Endothelial cell of umbilical vein (primary cell): ENCODE data around the gene C19orf25. TPM values are rescaled to one million over a fixed set of nuclear protein-coding genes. Genes with fewer than 3 reads are reported as not detected.

Source experiments
- BruUV-seq: library from RNA; stranded (reverse); fragments of 400-500 nt; replicated peaks from 2 replicates; lab custom pipeline; 2021; lab: Mats Ljungman, UMichigan
- CTCF ChIA-PET: fragments of 300-600, 350-600 bp; sonication (Branson Sonifier 250); formaldehyde crosslinking; loops from one replicate; lab custom pipeline; 2021; ENCODE audit warnings: antibody characterized with exemption, inconsistent platforms; lab: Charles Lee
- POLR2A ChIA-PET: fragments of 300-600, 350-600 bp; sonication (Branson Sonifier 250); formaldehyde crosslinking; loops from one replicate; lab custom pipeline; 2021; ENCODE audit warnings: antibody characterized with exemption, inconsistent platforms; lab: Charles Lee
- DNase-seq: peaks from one replicate; pipeline ENCODE4 v3.0.0-alpha.2; 2011; ENCODE audit warnings: low read depth, low spot score
- FAIRE-seq: peaks from 2 replicates; lab custom pipeline; 2011; peaks lifted over from hg19 to GRCh38; lab: Jason Lieb, UNC
- H2AFZ ChIP-seq: 2 replicates; pipeline ENCODE4 v1.6.0; 2012; ENCODE audit warnings: low read depth, low read length, control low read depth, inconsistent platforms
- H3K27ac ChIP-seq: 2 replicates; pipeline ENCODE4 v1.5.1; 2011; ENCODE audit warnings: low read depth, mild to moderate bottlenecking, control low read depth, low read length, moderate library complexity; ENCODE audit not compliant: insufficient read depth
- H3K27me3 ChIP-seq, 2 experiments: 2 replicates each; pipeline versions ENCODE4 v1.6.0 to v1.6.1; 2011; ENCODE audit warnings: low read length in 2 of 2, mixed read lengths in 1 of 2; ENCODE audit not compliant: control insufficient read depth in 2 of 2, insufficient read depth in 2 of 2
- H3K36me3 ChIP-seq, 2 experiments: 2 replicates in 1 of 2; 3 replicates in 1 of 2; pipeline ENCODE4 v1.5.1; 2011; ENCODE audit warnings: low read length in 2 of 2, mild to moderate bottlenecking in 1 of 2, moderate library complexity in 1 of 2; ENCODE audit not compliant: control insufficient read depth in 2 of 2, insufficient read depth in 2 of 2; ENCODE audit errors: extremely low read depth in 1 of 2
- H3K4me1 ChIP-seq: 3 replicates; pipeline ENCODE4 v1.5.1; 2011; ENCODE audit warnings: mild to moderate bottlenecking, low read length; ENCODE audit not compliant: control insufficient read depth, insufficient read depth; ENCODE audit errors: extremely low read depth
- H3K4me2 ChIP-seq: 2 replicates; pipeline ENCODE4 v1.6.1; 2011; ENCODE audit warnings: low read length, control low read depth, mixed read lengths; ENCODE audit not compliant: insufficient read depth
- H3K4me3 ChIP-seq, 3 experiments: fragments of 200-600 bp in 1 of 3; sonication (generic), shearing (Covaris generic) in 1 of 3; replicated peaks in 1 of 3; 2 replicates each; pipeline ENCODE4 v1.5.1; 2011 to 2016; ENCODE audit warnings: control low read depth in 3 of 3, low read length in 3 of 3, mild to moderate bottlenecking in 2 of 3, inconsistent platforms in 1 of 3, low read depth in 1 of 3, moderate library complexity in 1 of 3; ENCODE audit not compliant: insufficient read depth in 1 of 3
- H3K79me2 ChIP-seq: 2 replicates; pipeline ENCODE4 v1.6.0; 2012; ENCODE audit warnings: low read length, inconsistent platforms; ENCODE audit not compliant: control insufficient read depth, insufficient read depth
- H3K9ac ChIP-seq: replicated peaks from 2 replicates; pipeline ENCODE3; 2011; ENCODE audit warnings: low read length, control low read depth; ENCODE audit not compliant: insufficient read depth; ENCODE audit errors: extremely low read depth
- H3K9me1 ChIP-seq: replicated peaks from 3 replicates; pipeline ENCODE4 v1.6.0; 2011; ENCODE audit warnings: mild to moderate bottlenecking, low read length; ENCODE audit not compliant: control insufficient read depth, insufficient read depth; ENCODE audit errors: extremely low read depth
- H3K9me3 ChIP-seq: replicated peaks from 2 replicates; pipeline ENCODE4 v1.5.1; 2012; ENCODE audit warnings: low read length, inconsistent platforms; ENCODE audit not compliant: control insufficient read depth, insufficient read depth
- H4K20me1 ChIP-seq: replicated peaks from 2 replicates; pipeline ENCODE3; 2011; ENCODE audit warnings: mild to moderate bottlenecking, low read length; ENCODE audit not compliant: control insufficient read depth, insufficient read depth; ENCODE audit errors: extremely low read depth
- CTCF ChIP-seq, 2 donors: IDR thresholded peaks; 1 replicate in 1 of 2; 2 replicates in 1 of 2; pipeline ENCODE4 v1.5.1; 2011; ENCODE audit warnings: low read length in 2 of 2, mild to moderate bottlenecking in 2 of 2, moderate library complexity in 2 of 2, control low read depth in 1 of 2, inconsistent platforms in 1 of 2, low read depth in 1 of 2; ENCODE audit not compliant: insufficient read depth in 1 of 2; ENCODE audit errors: extremely low read depth in 1 of 2
- EZH2 ChIP-seq: IDR thresholded peaks from 2 replicates; pipeline ENCODE4 v1.6.1; 2012; ENCODE audit warnings: borderline replicate concordance, low read depth, mild to moderate bottlenecking, moderate library complexity, low read length, inconsistent platforms; ENCODE audit not compliant: severe bottlenecking
- FOS ChIP-seq: IDR thresholded peaks from 2 replicates; pipeline ENCODE4 v1.6.1; 2011; ENCODE audit warnings: mild to moderate bottlenecking, low read length, moderate library complexity, borderline replicate concordance; ENCODE audit not compliant: insufficient read depth
- JUN ChIP-seq: IDR thresholded peaks from 2 replicates; pipeline ENCODE4 v1.6.1; 2011; ENCODE audit warnings: borderline replicate concordance, low read depth; ENCODE audit not compliant: insufficient read length, insufficient read depth
- MYC ChIP-seq: IDR thresholded peaks from one replicate; pipeline ENCODE4 v1.6.1; 2011; ENCODE audit warnings: mild to moderate bottlenecking, low read depth, low read length
- POLR2A ChIP-seq: IDR thresholded peaks from 2 replicates; pipeline ENCODE4 v1.6.1; 2012; ENCODE audit warnings: low read depth, mild to moderate bottlenecking, control low read depth, low read length
- POLR2AphosphoS5 ChIP-seq: IDR thresholded peaks from 2 replicates; pipeline ENCODE4 v1.6.1; 2012; ENCODE audit warnings: low read depth, mild to moderate bottlenecking, control low read depth, low read length, moderate library complexity; ENCODE audit not compliant: insufficient read depth
- dilution Hi-C: fragments of 300-500 bp; cut with MboI; formaldehyde crosslinking; loops from one replicate; pipeline ENCODE4 v1.15.0; 2019; ENCODE audit warnings: low sequenced_read_pairs; ENCODE audit not compliant: extremely low pct_ligation_motif_present
- intact Hi-C: fragments of 100-400 bp; cut with micrococcal nuclease; formaldehyde crosslinking; loops from one replicate; pipeline ENCODE4 v1.10.0; 2022
- polyA plus RNA-seq, 4 experiments: library from polyadenylated mRNA; depleted of rRNA in 3 of 4; stranded (reverse) in 3 of 4; unstranded in 1 of 4; fragments of >200 nt; gene quantifications; 2 replicates each; pipeline versions ENCODE4 v1.2.1 to v1.2.3, GENCODE V29; 2011 to 2012; ENCODE audit warnings: missing spikeins in 1 of 4
- total RNA-seq: library from RNA; stranded (reverse); gene quantifications from 2 replicates; pipeline ENCODE4 v1.2.3, GENCODE V29; 2021
- TF ChIP-seq, protein P1 (sequence below): IDR thresholded peaks from 2 replicates; pipeline ENCODE4 v1.6.1; 2011; ENCODE audit not compliant: insufficient read depth, insufficient read length

C19orf25 gene
- total and polyA plus RNA-seq, 2 donors (not counting 3 experiments of a cell fraction or from before 2014, with no cell fraction given): 28.0 to 34.6 TPM

DNA sequence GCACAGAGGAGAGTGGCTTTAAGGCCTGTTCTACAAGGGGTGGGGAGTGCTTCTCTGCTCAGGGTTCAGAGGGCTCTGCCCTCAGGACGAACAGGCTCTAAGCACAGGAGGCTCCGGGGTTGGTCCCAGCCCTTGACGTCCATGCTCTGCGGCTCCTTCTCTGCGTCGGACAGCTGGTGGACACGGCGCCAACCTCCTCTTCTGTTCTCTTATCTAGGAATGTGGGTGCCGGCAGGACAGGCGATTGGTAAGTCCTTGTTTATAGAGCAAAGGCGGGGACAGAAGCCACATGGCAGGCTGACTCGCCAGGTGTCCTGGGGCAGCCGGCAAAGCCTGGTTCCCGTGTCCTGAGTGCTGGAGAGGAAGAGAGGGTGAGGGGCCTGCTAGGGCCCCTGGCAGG lies 49.3 kb downstream of the C19orf25 start:
- H3K79me2 ChIP-seq: peaks cover 6% of the 10 kb centered on the region
- H3K4me1 ChIP-seq: no peaks in the 10 kb centered on the region
- CTCF ChIA-PET: no interaction called here
- H4K20me1 ChIP-seq: peaks cover 2% of the 10 kb centered on the region
- BruUV-seq: no TSS peak
- TF ChIP-seq MYC (no peak), POLR2A (no peak), EZH2 (no peak), CTCF (IDR thresholded peaks at IDR 0.05; ENCODE audit: extremely low read depth in 1 of 2, insufficient read depth in 1 of 2, low read depth in 1 of 2, low read length in 2 of 2) (no peak), FOS (no peak), POLR2AphosphoS5 (no peak), JUN (no peak)
- TF ChIP-seq, protein P1, sequence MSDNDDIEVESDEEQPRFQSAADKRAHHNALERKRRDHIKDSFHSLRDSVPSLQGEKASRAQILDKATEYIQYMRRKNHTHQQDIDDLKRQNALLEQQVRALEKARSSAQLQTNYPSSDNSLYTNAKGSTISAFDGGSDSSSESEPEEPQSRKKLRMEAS: no peak
- H3K27me3 ChIP-seq: no peaks in the 10 kb centered on the region
- no peaks in the 10 kb centered on the region for H3K9me3 ChIP-seq
- dilution Hi-C loops (no loop called here), intact Hi-C loops (no loop called here)
- H3K9me1 ChIP-seq: no peaks in the 10 kb centered on the region
- peaks cover 11 to 68% of the 10 kb centered on the region in 2 experiments for H3K36me3 ChIP-seq
- FAIRE-seq (no peak), DNase-seq (no peak)
- no peak overlapping the region for H3K9ac ChIP-seq
- H3K4me3 ChIP-seq: no peak overlapping the region
- POLR2A ChIA-PET: no interaction called here
- no peak overlapping the region for H2AFZ ChIP-seq
- no peak overlapping the region for H3K4me2 ChIP-seq
- H3K27ac ChIP-seq: no peak overlapping the region
